ENCODE data around the gene RPAIN. TPM values are rescaled to one million over a fixed set of nuclear protein-coding genes. Genes with fewer than 3 reads are reported as not detected.

Gene RPAIN
- total and polyA plus RNA-seq, 2 of the 13 experiments (the other 11 are each of a cell fraction or from before 2014, with no cell fraction given) = 42.1 to 58.5 TPM

DNA sequence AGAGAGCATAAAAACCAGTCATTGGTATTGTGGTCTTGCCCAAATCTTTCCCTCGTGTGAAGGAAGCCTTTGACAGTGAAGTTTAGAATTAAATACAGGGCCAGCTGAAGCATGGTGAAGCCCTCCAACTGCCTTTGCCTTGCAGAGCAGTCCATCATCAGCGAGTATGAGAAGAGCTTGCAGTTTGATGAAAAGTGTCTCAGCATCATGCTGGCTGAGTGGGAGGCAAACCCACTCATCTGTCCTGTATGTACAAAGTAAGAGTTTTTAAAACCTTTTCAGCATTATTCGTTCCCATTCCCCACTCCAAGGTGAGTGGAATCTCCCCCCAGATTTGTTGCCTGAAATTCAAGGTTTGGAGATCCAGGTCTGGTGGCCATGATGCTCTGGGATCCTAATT lies 5.8 kb downstream of the RPAIN start:
- intact Hi-C loops (cut with micrococcal nuclease; ENCODE audit: unreplicated experiment) (no loop called here), in situ Hi-C loops (cut with HindIII; ENCODE audit: extremely low pct_ligation_motif_present, low pct_unique_long_range_greater_than_20kb) (no loop called here)
- Histone ChIP-seq H3K4me1 (ENCODE audit: insufficient read depth, low read length) (peaks cover 24% of the 10 kb centered on the region), H3K4me2 (ENCODE audit: low read depth, low read length) (no peak overlapping the region), H3K9ac (ENCODE audit: insufficient read depth, low read depth, low read length) (no peak overlapping the region), H4K20me1 (ENCODE audit: insufficient read depth, low read length) (no peaks in the 10 kb centered on the region; the same call in 1 of the 2 replicates), H3K9me3 (ENCODE audit: low read length) (no peaks in the 10 kb centered on the region), H3K27ac (ENCODE audit: extremely low read length, insufficient read depth, low read length) (no peak overlapping the region), H3K27me3 (ENCODE audit: control insufficient read depth in 1 of 2, insufficient read depth in 2 of 2, low read length in 2 of 2) (no peaks in the 10 kb centered on the region; a peak in 1 of 5 replicates), H3K36me3 (replicated peaks in 1 of 2; ENCODE audit: control insufficient read depth in 1 of 2, insufficient read depth in 2 of 2, low read length in 2 of 2) (peaks cover 27 to 70% of the 10 kb centered on the region in 2 experiments), H2AFZ (ENCODE audit: low read length) (no peak overlapping the region), H3K4me3 (replicated peaks in 1 of 3; ENCODE audit: insufficient read depth in 1 of 3, low read depth in 2 of 3, low read length in 3 of 3) (no peak overlapping the region), H3K79me2 (ENCODE audit: insufficient read depth, low read length) (peaks cover 24% of the 10 kb centered on the region)
- FAIRE-seq (no peak), DNase-seq (ENCODE audit: low spot score) (no peak), ATAC-seq (no peak)
- ChIA-PET POLR2A (no interaction called here), CTCF (ENCODE audit: low intra/inter-chr PET ratio, low total read pairs) (no interaction called here)
- no peak for TF ChIP-seq MXD4 (CRISPR knock-in tag; IDR thresholded peaks at IDR 0.05)
- no peak for TF ChIP-seq SAFB2 (CRISPR knock-in tag; IDR thresholded peaks at IDR 0.05; ENCODE audit: borderline replicate concordance, low read depth)
- TF ChIP-seq SRY (CRISPR knock-in tag; IDR thresholded peaks at IDR 0.05) = no peak
- TF ChIP-seq HMGA1 (CRISPR knock-in tag; conservative IDR thresholded peaks at IDR 0.05) = no peak
- TF ChIP-seq ZNF496 (CRISPR knock-in tag; IDR thresholded peaks at IDR 0.05; ENCODE audit: insufficient replicate concordance) = no peak
- no peak for TF ChIP-seq ZFYVE20 (CRISPR knock-in tag; IDR thresholded peaks at IDR 0.05; ENCODE audit: borderline replicate concordance, low read depth)
- TF ChIP-seq CHD2 (IDR thresholded peaks at IDR 0.05; ENCODE audit: low read depth, low read length) = no peak
- no peak for TF ChIP-seq BCL6 (CRISPR knock-in tag; IDR thresholded peaks at IDR 0.05)
- TF ChIP-seq NR2F1 (CRISPR knock-in tag; IDR thresholded peaks at IDR 0.05) = no peak
- TF ChIP-seq, protein P1, sequence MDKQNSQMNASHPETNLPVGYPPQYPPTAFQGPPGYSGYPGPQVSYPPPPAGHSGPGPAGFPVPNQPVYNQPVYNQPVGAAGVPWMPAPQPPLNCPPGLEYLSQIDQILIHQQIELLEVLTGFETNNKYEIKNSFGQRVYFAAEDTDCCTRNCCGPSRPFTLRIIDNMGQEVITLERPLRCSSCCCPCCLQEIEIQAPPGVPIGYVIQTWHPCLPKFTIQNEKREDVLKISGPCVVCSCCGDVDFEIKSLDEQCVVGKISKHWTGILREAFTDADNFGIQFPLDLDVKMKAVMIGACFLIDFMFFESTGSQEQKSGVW (CRISPR knock-in tag; IDR thresholded peaks at IDR 0.05; ENCODE audit: borderline replicate concordance) = no peak
- TF ChIP-seq ZNF569 (CRISPR knock-in tag; IDR thresholded peaks at IDR 0.05; ENCODE audit: borderline replicate concordance) = no peak
- TF ChIP-seq, protein P2, sequence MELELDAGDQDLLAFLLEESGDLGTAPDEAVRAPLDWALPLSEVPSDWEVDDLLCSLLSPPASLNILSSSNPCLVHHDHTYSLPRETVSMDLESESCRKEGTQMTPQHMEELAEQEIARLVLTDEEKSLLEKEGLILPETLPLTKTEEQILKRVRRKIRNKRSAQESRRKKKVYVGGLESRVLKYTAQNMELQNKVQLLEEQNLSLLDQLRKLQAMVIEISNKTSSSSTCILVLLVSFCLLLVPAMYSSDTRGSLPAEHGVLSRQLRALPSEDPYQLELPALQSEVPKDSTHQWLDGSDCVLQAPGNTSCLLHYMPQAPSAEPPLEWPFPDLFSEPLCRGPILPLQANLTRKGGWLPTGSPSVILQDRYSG (CRISPR knock-in tag; IDR thresholded peaks at IDR 0.05) = no peak
- BruUV-seq (replicated peaks) = no TSS peak
- 97% methylated on average over 3 of the region's 3 CpGs for WGBS (ENCODE audit: low lambda C conversion rate)
